HG03575 (cell line): ENCODE measurements around the gene GTPBP1.

Source experiments
- ATAC-seq: cut with Tn5 transposase; IDR thresholded peaks from one replicate; pipeline ENCODE4 v1.9.1; 2021; ENCODE audit not compliant: unreplicated experiment, insufficient number of reproducible peaks, low FRiP score; ENCODE audit errors: extremely low read depth

Gene GTPBP1

GRCh38 chr22:38751422-38752346, 45.9 kb downstream of the GTPBP1 start:
- no peak for ATAC-seq

GRCh38 chr22:38753948-38754750, 48.4 kb downstream of the GTPBP1 start:
- ATAC-seq = no peak

GRCh38 chr22:38754751-38755154, 49.0 kb downstream of the GTPBP1 start:
- no peak for ATAC-seq

GRCh38 chr22:38755155-38755910, 49.6 kb downstream of the GTPBP1 start:
- ATAC-seq = no peak

GRCh38 chr22:38755911-38756532, 50.3 kb downstream of the GTPBP1 start, which contains the start of gene SUN2:
TSS of gene SUN2 (minus strand) at chr22:38755998. CDS start at chr22:38752628, 3,370 bp downstream.
- ATAC-seq = no peak

- ATAC-seq = no peak
Observed at GRCh38 chr22:38756711-38757463, 51.1 kb downstream of the GTPBP1 start.

- ATAC-seq = no peak
Observed at GRCh38 chr22:38757464-38757757, 51.7 kb downstream of the GTPBP1 start.

GRCh38 chr22:38758276-38758945, 52.7 kb downstream of the GTPBP1 start:
- no peak for ATAC-seq

- no peak for ATAC-seq
Observed at GRCh38 chr22:38759005-38759404, 53.3 kb downstream of the GTPBP1 start.

- no peak for ATAC-seq
Observed at GRCh38 chr22:38760477-38761201, 54.9 kb downstream of the GTPBP1 start.

GRCh38 chr22:38761202-38762162, 55.7 kb downstream of the GTPBP1 start:
- no peak for ATAC-seq

- no peak for ATAC-seq
Observed at GRCh38 chr22:38762551-38762983, 56.8 kb downstream of the GTPBP1 start.

- no peak for ATAC-seq
Observed at GRCh38 chr22:38766076-38766777, 60.5 kb downstream of the GTPBP1 start.

- no peak for ATAC-seq
Observed at GRCh38 chr22:38767313-38767712, 61.6 kb downstream of the GTPBP1 start.

GRCh38 chr22:38768036-38768435, 62.3 kb downstream of the GTPBP1 start:
- ATAC-seq = no peak
